Neural cell (in vitro differentiated cells): Measurements from ENCODE around the gene GCNT2.

Experiments
- CTCF ChIP-seq: fragments of 450-650 bp; IDR thresholded peaks from 2 replicates; pipeline ENCODE4 v1.5.1; 2014; ENCODE audit warnings: antibody characterized with exemption, mild to moderate bottlenecking, moderate library complexity; ENCODE audit not compliant: poor library complexity, severe bottlenecking
- EP300 ChIP-seq: fragments of 450-650 bp; conservative IDR thresholded peaks from 2 replicates; pipeline ENCODE4 v1.6.1; 2014; ENCODE audit warnings: antibody characterized with exemption, mild to moderate bottlenecking, moderate library complexity; ENCODE audit not compliant: poor library complexity, severe bottlenecking
- EZH2 ChIP-seq: fragments of 200-600, 300-800 bp; shearing (Covaris generic), sonication (generic); IDR thresholded peaks from 2 replicates; pipeline ENCODE4 v1.6.1; 2014; ENCODE audit warnings: antibody characterized with exemption, low read length, borderline replicate concordance, mild to moderate bottlenecking; ENCODE audit not compliant: insufficient read depth, poor library complexity, severe bottlenecking
- POLR2AphosphoS5 ChIP-seq: IDR thresholded peaks from 2 replicates; pipeline ENCODE4 v1.6.1; 2012
- REST ChIP-seq: IDR thresholded peaks from 2 replicates; pipeline ENCODE4 v1.6.1; 2012; ENCODE audit warnings: borderline replicate concordance

DNA sequence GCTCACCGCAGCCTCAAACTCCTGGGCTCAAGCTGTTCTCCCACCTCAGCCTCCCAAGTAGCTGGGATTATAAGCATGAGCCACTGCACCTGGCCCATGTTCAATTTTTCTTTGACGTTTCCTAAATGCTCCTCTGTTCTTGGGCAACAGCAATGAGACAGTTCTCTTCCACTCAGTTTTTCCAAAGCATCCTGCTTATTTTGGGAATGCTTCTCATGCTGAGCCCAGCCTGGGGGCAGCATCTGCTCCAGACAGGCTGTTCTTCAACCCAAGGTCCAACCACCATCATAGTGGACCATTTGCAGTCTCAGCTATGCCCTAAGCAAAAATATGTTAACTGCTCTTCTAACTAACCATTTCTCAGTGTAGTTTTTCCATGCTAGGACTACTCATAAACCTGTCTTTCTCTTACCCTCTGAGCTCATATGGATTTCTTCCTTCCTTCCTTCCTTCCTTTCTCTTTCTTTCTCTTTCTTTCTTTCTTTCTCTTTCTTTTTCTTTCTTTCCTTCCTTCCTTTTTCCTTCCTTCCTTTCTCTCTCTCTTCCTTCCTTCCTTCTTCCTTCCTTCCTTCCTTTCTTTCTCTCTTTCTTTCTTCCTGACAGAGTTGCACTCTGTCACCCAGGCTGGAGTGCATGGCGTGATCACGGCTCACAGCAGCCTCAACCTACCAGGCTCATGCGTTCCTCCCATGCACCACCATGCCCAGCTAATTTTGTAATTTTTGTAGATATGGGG lies 48.4 kb downstream of the GCNT2 start:
- TF ChIP-seq POLR2AphosphoS5 (no peak), CTCF (no peak), EP300 (no peak), REST (no peak), EZH2 (no peak)
